Measurements from ENCODE around the gene U2AF2.

Gene U2AF2

GRCh38 chr19:55660404-55660803, 5.6 kb downstream of the U2AF2 start:
- no peak for DNase-seq

- no peak for DNase-seq
These were observed 6.2 kb downstream of the U2AF2 start for GRCh38 chr19:55660991-55661390.

GRCh38 chr19:55661826-55662225, 7.0 kb downstream of the U2AF2 start:
- no peak for DNase-seq

DNA sequence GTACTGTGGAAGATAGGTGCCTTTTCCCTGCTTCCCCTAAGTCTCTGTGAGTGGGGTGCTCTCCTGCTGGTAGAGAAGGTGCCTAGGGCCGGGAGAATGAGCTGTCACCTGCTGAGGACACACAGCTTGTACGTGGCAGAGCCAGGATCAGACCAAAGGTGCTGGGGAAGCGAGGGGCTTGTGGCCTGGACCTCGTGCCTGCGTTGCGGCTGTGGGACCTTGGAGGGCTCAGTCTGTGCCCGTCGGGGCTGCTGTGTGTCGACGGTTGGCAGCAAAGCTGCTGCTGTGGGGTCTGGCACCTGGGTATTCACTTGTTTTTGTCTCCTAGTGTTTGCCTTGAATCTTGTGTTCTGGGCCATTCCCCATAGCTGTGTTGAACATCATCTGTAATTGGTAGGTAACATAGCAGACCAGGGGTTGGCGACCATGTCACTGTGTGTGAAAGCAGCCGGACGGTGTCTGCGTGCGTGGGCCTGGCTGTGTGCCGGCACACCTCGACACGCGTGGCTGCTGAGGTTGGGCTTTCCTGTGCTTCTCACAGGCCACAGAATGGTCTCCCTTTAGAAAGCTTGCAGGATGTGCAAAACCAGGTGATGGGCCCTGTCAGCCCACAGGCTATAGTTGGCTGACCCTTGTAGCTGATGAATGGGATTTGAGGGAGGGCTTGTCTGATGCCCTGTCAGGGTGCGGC, 9.2 kb downstream of the U2AF2 start:
- DNase-seq, result no peak

DNA sequence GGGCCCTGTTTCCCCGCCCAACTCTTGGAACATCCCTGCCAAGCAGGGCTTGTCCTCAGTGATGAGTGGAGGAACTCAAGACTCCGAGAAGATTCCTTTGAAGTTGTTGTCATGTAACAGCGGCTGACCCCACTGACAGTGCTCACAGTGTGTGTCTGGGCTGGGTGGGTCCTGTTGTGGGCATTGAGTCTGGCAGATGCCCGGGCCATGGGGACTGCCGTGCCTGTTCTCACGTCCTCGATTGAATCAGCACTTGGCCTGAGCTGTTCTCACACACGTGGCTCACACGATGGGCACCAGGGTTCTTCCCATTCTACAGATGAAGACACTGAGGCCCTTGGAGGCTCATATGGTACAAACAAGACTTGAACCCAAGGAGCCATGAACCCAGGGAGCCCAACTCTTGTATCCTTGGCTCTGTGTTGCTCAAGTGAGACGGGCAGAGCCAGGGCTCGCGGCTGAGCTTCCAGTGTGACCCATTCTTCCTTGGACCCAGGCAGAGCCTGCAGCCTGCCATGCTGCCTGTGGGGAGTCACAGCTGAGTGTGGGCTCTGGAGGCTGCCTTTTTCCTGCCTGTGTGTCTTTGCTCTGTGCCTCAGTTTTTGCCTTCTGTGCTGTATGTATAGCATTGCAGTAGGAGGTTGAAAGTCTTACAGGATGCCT, 11.6 kb downstream of the U2AF2 start:
- no peak for DNase-seq

DNA sequence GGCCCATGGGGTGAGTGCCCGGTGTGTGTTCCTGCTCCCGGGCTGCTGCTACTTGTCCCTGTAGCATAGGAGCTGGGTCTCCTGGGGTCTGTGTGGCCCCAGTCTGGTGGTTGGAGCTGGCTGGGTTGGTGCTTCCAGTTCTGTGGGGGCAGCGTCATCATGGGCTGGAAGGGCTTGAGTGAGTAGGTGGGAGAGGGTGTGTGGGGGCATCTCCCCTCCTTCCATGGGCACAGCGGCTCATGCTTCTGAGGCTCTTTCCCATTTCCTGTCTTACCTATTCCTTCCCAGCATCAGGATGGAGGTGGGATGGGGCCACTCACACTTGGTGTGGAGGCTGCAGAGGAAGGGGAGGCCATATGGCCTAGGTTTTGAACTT, 12.2 kb downstream of the U2AF2 start:
- no peak for DNase-seq

DNA sequence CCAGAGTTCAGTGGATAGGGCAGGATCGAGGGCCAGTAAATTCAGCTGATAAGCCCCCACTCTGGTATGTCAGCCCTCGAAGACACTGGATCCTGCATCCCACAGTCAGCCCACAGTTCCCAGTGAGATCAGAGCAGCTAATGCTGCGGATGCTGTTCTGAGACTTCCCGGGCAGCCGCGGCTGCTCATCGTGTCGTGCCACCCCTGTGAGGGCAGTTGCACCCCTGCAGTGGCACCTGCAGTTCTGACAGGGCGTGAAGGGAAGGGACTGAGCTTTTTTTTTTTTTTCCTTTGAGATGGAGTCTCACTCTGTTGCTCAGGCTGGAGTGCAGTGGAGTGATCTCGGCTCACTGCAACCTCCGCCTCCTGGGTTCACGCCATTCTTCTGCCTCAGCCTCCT, 12.7 kb downstream of the U2AF2 start:
- DNase-seq, result no peak

DNA sequence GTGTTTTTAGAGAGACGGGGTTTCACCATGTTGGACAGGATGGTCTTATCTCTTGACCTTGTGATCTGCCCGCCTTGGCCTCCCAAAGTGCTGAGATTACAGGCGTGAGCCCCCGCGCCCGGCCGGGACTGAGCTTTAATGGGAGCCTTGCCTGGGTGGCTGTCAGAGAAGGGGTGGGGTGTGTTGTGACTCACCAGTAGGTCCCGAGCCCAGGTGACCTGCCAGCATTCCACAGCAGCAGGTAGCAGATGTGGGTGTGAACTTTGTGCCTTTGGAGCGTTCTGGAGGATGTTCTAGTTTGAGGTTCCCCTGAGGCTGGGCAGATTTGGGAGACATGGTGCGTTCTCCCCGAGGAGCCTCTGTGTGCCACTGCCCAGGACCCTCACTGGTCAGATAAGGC, 13.1 kb downstream of the U2AF2 start:
- DNase-seq, result no peak

DNA sequence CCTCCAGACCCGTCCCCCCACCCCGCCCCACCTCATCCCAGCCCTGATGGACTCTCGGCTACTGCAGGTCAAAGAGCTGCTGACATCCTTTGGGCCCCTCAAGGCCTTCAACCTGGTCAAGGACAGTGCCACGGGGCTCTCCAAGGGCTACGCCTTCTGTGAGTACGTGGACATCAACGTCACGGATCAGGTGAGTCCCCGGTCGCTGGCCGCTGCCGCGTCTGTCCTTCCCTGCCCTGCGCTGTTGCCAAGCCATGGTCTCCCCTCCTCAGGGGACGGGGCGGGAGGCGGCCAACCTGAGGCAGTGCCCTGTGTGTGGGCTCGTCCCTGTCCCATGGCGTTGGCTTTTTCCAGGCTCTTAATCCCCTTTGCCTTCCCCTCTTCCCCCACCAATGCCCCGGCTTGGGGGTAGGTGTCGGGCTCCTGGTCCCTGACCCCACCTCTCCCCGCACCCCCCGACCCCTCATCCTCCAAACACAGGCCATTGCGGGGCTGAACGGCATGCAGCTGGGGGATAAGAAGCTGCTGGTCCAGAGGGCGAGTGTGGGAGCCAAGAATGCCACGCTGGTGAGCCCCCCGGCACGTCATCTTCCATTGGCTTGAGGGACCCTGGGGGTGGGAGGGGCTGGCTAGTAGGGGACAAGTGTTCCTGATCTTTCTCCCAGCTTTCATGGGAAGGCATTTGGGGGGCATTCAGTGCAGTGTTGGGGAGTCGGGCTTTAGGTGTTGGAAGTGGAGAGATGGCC, 13.9 kb downstream of the U2AF2 start:
- DNase-seq, result no peak

DNA sequence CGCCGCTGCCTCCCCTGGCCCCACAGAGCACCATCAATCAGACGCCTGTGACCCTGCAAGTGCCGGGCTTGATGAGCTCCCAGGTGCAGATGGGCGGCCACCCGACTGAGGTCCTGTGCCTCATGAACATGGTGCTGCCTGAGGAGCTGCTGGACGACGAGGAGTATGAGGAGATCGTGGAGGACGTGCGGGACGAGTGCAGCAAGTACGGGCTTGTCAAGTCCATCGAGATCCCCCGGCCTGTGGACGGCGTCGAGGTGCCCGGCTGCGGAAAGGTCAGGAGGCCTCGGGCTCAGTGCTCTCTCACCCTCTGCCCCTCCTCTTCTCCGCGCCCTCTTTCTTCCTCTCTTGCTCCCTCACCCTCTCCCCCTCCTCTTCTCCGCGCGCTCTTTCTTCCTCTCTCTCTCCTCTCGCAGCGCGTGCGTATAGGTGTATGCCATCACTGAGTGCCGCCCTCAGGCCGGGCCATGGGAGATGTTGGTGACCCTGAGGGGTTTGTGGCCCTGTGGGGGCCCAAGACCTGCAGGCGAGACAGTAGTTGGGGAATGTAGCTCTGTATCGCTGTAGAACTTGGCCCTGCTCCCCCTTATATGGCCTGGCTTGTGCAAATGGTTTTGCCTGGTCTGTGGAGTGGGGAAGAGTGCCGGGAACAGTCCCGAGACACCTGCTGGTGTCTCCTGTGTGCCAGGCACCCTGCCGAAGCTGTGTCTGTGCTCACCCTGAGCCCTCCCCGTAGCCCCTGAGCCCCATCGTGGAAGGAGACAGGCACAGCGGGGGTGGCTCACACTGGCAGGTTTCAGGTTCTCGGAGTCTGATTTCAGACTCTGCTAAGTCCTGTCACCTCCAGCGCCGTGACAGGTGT, 14.8 kb downstream of the U2AF2 start:
- DNase-seq, result no peak

DNA sequence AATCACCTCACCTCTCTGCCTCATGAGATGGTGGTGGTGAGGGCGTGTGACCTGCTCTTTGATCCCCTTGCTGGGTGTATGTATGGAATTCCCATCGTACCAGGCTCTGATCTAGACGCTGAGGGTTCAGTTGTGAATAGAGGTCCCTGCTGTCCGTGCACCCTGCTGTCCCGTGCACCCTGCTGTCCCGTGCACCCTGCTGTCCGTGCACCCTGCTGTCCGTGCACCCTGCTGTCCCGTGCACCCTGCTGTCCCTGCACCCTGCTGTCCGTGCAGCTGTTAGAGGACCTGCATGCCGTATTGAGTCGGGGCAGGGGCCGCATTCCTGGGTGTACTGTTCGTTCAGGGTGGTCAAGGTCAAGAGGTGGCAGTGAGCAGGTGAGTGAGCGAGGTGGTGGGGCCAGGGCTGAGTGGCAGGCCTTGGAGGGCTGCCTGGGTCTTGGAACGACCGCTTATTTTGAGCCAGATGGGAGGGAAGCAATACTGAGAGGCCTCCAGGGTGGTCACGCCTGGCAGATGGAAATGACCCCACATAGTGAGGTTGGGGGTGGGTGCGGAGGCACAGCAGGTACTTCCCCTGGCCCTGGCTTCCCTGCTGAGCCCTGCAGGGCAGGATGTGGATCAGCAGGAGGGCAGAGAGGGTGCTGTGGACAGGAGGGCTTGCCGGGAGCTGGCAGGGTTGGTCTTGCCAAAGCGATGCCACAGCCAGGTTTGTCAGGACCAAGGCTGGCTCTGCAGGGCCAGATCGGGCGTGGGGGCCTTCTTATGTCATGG, 15.6 kb downstream of the U2AF2 start:
- DNase-seq, result no peak

DNA sequence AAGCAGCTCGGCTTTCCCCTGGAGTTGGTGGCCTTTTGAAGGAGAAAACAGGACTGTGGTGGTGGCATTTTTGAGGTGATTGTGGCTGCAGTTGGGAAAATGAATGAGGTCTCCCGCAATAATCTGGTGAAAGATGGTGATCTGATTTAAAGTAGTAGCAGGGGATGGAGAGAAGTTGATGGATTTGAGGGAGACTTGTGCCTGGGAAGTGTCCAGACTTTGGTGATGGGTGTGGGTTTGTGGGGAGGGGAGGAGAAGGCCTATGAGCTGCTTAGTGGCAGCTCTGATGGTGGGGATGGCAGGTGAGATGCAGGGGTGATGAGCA, 16.2 kb downstream of the U2AF2 start:
- no peak for DNase-seq

DNA sequence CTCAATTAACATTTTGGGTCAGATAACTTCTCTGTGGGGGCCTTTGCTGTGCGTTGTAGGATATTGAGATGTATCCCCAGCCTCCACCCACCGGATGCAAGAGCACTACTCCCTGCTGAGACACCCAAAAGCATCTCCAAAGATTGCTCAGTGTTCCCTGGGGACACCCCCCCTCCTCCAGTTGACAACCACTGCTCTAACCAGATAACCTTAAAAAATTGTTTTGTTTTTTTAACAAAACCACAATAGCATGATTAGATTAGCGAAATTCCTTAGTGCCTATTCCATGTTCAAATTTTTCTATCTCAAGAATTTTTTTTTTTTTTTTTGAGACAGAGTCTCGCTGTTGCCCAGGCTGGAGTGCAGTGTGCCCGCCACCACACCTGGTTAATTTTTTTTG, 17.6 kb downstream of the U2AF2 start:
- DNase-seq, result no peak

DNA sequence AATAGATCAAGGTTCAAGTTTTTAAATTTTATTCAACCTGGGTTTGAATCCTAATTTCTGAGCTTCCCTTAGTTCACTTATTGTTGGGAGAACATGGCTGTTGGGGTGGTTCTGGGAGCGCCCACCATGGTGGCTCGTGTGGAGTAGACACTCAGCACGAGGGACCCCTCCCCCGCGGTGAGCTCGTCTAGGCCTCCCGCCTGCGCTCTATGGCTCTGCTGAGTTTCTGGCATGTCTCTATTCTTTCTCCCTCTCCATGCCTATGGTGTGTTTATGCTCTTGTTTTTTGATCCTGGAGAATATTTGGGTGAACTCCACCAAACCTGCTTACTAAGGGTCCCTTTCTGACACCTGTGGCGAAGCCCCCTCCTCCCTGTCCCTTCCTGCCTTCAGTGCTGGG, 18.6 kb downstream of the U2AF2 start:
- DNase-seq, result no peak

DNA sequence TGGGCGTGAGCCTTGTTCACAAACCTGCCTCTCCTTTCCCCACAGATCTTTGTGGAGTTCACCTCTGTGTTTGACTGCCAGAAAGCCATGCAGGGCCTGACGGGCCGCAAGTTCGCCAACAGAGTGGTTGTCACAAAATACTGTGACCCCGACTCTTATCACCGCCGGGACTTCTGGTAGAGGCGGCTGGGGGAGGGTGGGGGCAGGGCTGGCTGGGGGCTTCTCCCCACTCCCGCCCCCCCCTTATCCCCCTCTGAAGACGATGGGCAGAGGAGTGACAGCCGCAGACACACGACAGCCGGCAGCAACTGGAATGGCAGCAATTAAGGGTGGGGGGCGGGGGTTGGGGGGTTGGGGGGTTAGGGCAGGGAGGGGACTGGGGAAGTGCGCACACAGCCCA, 19.1 kb downstream of the U2AF2 start:
- DNase-seq, result no peak

DNA sequence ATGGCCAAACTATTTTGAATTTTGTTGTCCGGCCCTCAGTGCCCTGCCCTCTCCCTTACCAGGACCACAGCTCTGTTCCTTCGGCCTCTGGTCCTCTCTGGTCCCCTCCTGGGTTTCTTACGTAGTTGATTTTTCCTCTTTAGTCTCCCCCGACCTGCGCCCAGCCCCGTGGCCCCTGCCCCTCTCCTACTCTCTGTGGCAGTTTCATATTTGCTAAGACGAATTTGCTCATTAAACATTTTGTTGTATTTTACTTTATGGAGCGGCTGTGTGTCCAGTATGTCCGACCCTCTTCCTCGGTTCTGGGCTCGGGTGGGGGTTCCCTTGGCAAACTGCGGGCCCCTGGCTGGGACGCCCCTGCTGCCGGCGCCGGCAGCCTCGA, 19.6 kb downstream of the U2AF2 start:
- no peak for DNase-seq

DNA sequence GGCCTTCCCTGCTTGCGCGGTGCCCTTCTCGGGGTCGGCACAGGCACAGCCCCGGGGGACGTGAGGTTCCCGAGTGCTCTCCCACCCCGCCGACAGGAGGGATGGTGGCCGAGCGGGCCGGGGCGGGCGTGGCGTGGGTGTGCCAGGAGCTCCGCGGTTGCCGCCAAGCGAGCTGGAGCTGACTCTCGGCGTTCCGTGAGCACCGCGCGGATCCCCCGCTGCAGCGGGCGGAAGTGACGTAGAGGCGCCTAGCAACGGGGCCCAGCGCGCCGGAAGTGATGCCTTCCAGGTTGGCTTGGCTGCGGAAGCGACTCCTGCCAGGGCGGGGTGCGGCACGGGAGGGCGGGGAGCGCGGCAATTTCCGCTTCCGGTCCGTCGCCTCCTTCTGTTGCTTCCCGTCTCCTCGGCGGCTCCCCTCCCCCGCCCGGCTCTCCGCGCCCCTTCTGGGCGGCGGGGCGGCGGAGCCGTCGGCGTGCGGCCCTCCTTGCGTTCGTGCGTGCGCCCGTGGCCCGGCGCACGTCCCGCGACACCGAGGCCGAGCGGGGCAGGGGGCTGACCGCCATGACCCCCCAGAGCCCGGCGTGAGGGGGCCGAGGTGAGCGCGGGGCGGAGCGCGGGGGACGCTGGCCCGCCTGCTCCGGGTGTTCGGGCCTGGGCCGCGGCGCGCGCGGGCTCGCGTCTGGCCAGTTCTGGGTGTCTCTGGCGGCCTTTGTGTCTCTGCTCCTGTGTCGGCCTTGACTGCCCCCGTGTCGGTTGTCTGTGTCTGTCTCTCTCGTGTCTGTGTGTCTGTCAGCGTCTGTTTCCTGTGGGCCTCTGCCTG, 20.2 kb downstream of the U2AF2 start, which contains the start of gene EPN1:
Gene EPN1, plus strand, starts transcription at position 386 of the 820 bp plus-strand sequence. CDS start 3,402 bp downstream, outside the sequence.
- peak; percentile 96 to 99 for DNase-seq

DNA sequence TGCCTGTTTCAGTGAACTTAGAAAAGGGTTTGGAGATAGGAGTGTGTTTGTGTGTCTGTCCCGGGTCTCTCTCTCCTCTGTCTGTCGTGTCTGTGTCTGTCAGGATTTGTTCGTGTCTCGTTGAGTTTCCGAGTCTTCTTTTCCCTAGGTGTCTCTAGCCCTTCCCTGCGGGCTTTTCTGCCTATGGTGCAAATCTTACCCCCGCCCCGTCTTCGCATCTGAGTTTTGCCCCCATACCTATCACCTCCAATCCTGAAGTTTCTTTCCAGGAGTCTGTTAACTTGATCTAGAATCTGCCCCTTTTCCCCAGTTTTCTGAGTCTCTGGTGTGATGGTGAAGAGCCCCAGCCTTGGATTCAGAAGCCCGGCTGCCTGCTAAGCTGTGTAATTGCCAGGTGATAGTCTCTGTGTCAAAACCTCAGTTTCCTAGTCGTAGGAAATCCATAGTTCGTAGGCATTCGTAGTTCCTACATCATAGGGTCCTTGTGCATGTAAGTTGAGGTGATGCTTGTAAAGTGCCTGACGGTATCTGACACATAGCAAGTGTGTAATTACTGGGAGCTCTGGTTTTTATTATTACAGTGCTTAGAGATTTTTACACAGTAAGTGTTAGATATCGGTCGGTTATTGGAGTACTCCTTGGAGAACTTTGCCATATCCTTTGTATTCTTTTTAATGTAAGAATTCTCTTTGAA, 21.0 kb downstream of the U2AF2 start:
- no peak for DNase-seq

GRCh38 chr19:55676383-55676782, 21.5 kb downstream of the U2AF2 start:
- DNase-seq, result no peak

GRCh38 chr19:55676889-55677505, 22.2 kb downstream of the U2AF2 start:
- no peak for DNase-seq
